GM12892 (cell line): ENCODE measurements around the gene PTK6.

ENCODE experiments used
- DNase-seq: peaks from one replicate; pipeline ENCODE4 v3.0.0; 2011; ENCODE audit not compliant: insufficient read length
- FAIRE-seq: peaks from 2 replicates; lab custom pipeline; 2011; peaks lifted over from hg19 to GRCh38; lab: Jason Lieb, UNC
- POLR2A ChIP-seq: IDR thresholded peaks from 2 replicates; pipeline ENCODE4 v1.6.1; 2011; ENCODE audit warnings: low read depth, low read length, control low read depth
- POLR2AphosphoS5 ChIP-seq: IDR thresholded peaks from 2 replicates; pipeline ENCODE4 v1.6.1; 2011; ENCODE audit warnings: low read depth, low read length, control low read depth
- TAF1 ChIP-seq: IDR thresholded peaks from 2 replicates; pipeline ENCODE4 v1.6.1; 2011; ENCODE audit warnings: low read depth, mild to moderate bottlenecking, control low read depth, low read length, borderline replicate concordance

Gene PTK6

GRCh38 chr20:63544958-63545516 lies 7.9 kb upstream of the PTK6 start:
- no peak for TF ChIP-seq POLR2A
- TF ChIP-seq TAF1 = no peak
- no peak for TF ChIP-seq POLR2AphosphoS5
- DNase-seq (no peak), FAIRE-seq (no peak)

- no peak for TF ChIP-seq POLR2AphosphoS5
- no peak for TF ChIP-seq TAF1
- no peak for FAIRE-seq
Measured at GRCh38 chr20:63544241-63544957, 7.2 kb upstream of the PTK6 start.

GRCh38 chr20:63543733-63544132 lies 6.6 kb upstream of the PTK6 start:
- DNase-seq = no peak
- TF ChIP-seq POLR2A (no peak), POLR2AphosphoS5 (no peak), TAF1 (no peak)
- FAIRE-seq = no peak

More at GRCh38 chr20:63544241-63544957, 7.2 kb upstream of the PTK6 start:
- DNase-seq = no peak

GRCh38 chr20:63543131-63543530 lies 6.0 kb upstream of the PTK6 start:
- no peak for FAIRE-seq
- no peak for TF ChIP-seq POLR2A
- no peak for DNase-seq

GRCh38 chr20:63542696-63543095 lies 5.5 kb upstream of the PTK6 start:
- peak; percentile 92 for FAIRE-seq
- TF ChIP-seq POLR2AphosphoS5 = no peak
- DNase-seq = peak; percentile 94

- FAIRE-seq (no peak), DNase-seq (no peak)
- no peak for TF ChIP-seq TAF1
- TF ChIP-seq POLR2AphosphoS5 = no peak
- TF ChIP-seq POLR2A = no peak
Measured at GRCh38 chr20:63542031-63542559, 4.9 kb upstream of the PTK6 start.

- FAIRE-seq = no peak
- DNase-seq = no peak
- no peak for TF ChIP-seq POLR2A
Measured at GRCh38 chr20:63541371-63541770, 4.2 kb upstream of the PTK6 start.

GRCh38 chr20:63540417-63541186 lies 3.4 kb upstream of the PTK6 start:
- DNase-seq (no peak), FAIRE-seq (no peak)
- TF ChIP-seq POLR2A (no peak), TAF1 (no peak), POLR2AphosphoS5 (no peak)

GRCh38 chr20:63539441-63540370 lies 2.5 kb upstream of the PTK6 start:
- no peak for DNase-seq
- TF ChIP-seq POLR2A (no peak), POLR2AphosphoS5 (no peak), TAF1 (no peak)
- FAIRE-seq = no peak

GRCh38 chr20:63539092-63539430 lies 1.9 kb upstream of the PTK6 start:
- DNase-seq = no peak
- no peak for FAIRE-seq
- TF ChIP-seq POLR2A (no peak), POLR2AphosphoS5 (no peak), TAF1 (no peak)
